ENCODE measurements around the gene LSM2. TPM values are rescaled to one million over a fixed set of nuclear protein-coding genes. Genes with fewer than 3 reads are reported as not detected.

Gene LSM2
- polyA plus RNA-seq, 1 donor from 2014 or later: 68.5 TPM

GRCh38 chr6:31752739-31753319 is 53.9 kb downstream of the LSM2 start:
- H3K4me2 ChIP-seq (ENCODE audit: low read length): no peak overlapping the region
- TF ChIP-seq SMC3 (conservative IDR thresholded peaks at IDR 0.05; ENCODE audit: poor library complexity): no peak
- TF ChIP-seq RAD21 (conservative IDR thresholded peaks at IDR 0.05): no peak
- TF ChIP-seq CTCF (IDR thresholded peaks at IDR 0.05; ENCODE audit: poor library complexity, severe bottlenecking): no peak
- TF ChIP-seq TAF1 (IDR thresholded peaks at IDR 0.05; ENCODE audit: low read depth): no peak
- TF ChIP-seq EP300 (conservative IDR thresholded peaks at IDR 0.05; ENCODE audit: poor library complexity, severe bottlenecking): no peak
- no peak for TF ChIP-seq POLR2AphosphoS5 (IDR thresholded peaks at IDR 0.05)
- TF ChIP-seq MXI1 (conservative IDR thresholded peaks at IDR 0.05; ENCODE audit: poor library complexity, severe bottlenecking): no peak
- no peak for TF ChIP-seq REST (IDR thresholded peaks at IDR 0.05; ENCODE audit: borderline replicate concordance)
- TF ChIP-seq EZH2 (IDR thresholded peaks at IDR 0.05; ENCODE audit: borderline replicate concordance, insufficient read depth, low read length, poor library complexity, severe bottlenecking): no peak

GRCh38 chr6:31750411-31751022 is 56.2 kb downstream of the LSM2 start:
- H4K20me1 ChIP-seq (ENCODE audit: insufficient read depth): no peaks in the 10 kb centered on the region
- H3K27ac ChIP-seq (ENCODE audit: low read length): no peak overlapping the region
- no peaks in the 10 kb centered on the region for H3K36me3 ChIP-seq (ENCODE audit: insufficient read depth, low read length)
- H3K79me2 ChIP-seq (replicated peaks; ENCODE audit: insufficient read depth, low read length): no peaks in the 10 kb centered on the region
- TF ChIP-seq EZH2 (IDR thresholded peaks at IDR 0.05; ENCODE audit: borderline replicate concordance, insufficient read depth, low read length, poor library complexity, severe bottlenecking) (no peak), CTCF (IDR thresholded peaks at IDR 0.05; ENCODE audit: poor library complexity, severe bottlenecking) (no peak), TAF1 (IDR thresholded peaks at IDR 0.05; ENCODE audit: low read depth) (no peak), EP300 (conservative IDR thresholded peaks at IDR 0.05; ENCODE audit: poor library complexity, severe bottlenecking) (no peak), RAD21 (conservative IDR thresholded peaks at IDR 0.05) (no peak), MXI1 (conservative IDR thresholded peaks at IDR 0.05; ENCODE audit: poor library complexity, severe bottlenecking) (no peak), POLR2AphosphoS5 (IDR thresholded peaks at IDR 0.05) (no peak), SMC3 (conservative IDR thresholded peaks at IDR 0.05; ENCODE audit: poor library complexity) (no peak), REST (IDR thresholded peaks at IDR 0.05; ENCODE audit: borderline replicate concordance) (no peak)
- H2AFZ ChIP-seq (ENCODE audit: low read depth, low read length): no peak overlapping the region
- H3K9me3 ChIP-seq (ENCODE audit: low read length): no peaks in the 10 kb centered on the region
- H3K4me2 ChIP-seq (ENCODE audit: low read length): no peak overlapping the region
- no peaks in the 10 kb centered on the region for H3K9me2 ChIP-seq (ENCODE audit: insufficient read depth, low read length)
- H3K4me3 ChIP-seq (ENCODE audit: low read length): no peak overlapping the region
- no peaks in the 10 kb centered on the region for H3K27me3 ChIP-seq (ENCODE audit: insufficient read depth, low read depth, low read length)
- H3F3A ChIP-seq (ENCODE audit: insufficient read depth, low read length, poor library complexity, severe bottlenecking): no peaks in the 10 kb centered on the region
- no peak overlapping the region for H3K9ac ChIP-seq (ENCODE audit: low read length)

More at GRCh38 chr6:31752739-31753319, 53.9 kb downstream of the LSM2 start:
- H3K36me3 ChIP-seq (ENCODE audit: insufficient read depth, low read length): no peaks in the 10 kb centered on the region
- H3K4me3 ChIP-seq (ENCODE audit: low read length): no peak overlapping the region
- H2AFZ ChIP-seq (ENCODE audit: low read depth, low read length): no peak overlapping the region
- H3K9me3 ChIP-seq (ENCODE audit: low read length): no peaks in the 10 kb centered on the region
- no peaks in the 10 kb centered on the region for H4K20me1 ChIP-seq (ENCODE audit: insufficient read depth)
- no peak overlapping the region for H3K9ac ChIP-seq (ENCODE audit: low read length)
- no peaks in the 10 kb centered on the region for H3K27me3 ChIP-seq (ENCODE audit: insufficient read depth, low read depth, low read length)
- no peak overlapping the region for H3K27ac ChIP-seq (ENCODE audit: low read length)
- H3F3A ChIP-seq (ENCODE audit: insufficient read depth, low read length, poor library complexity, severe bottlenecking): no peaks in the 10 kb centered on the region
- H3K9me2 ChIP-seq (ENCODE audit: insufficient read depth, low read length): no peaks in the 10 kb centered on the region
- H3K79me2 ChIP-seq (replicated peaks; ENCODE audit: insufficient read depth, low read length): no peaks in the 10 kb centered on the region
